Endothelial cell of umbilical vein (primary cell): ENCODE results near the gene NUAK1. TPM values are rescaled to one million over a fixed set of nuclear protein-coding genes. Genes with fewer than 3 reads are reported as not detected.

Experiments used
- BruUV-seq: library from RNA; stranded (reverse); fragments of 400-500 nt; replicated peaks from 2 replicates; lab custom pipeline; 2021; lab: Mats Ljungman, UMichigan
- CTCF ChIA-PET: fragments of 300-600, 350-600 bp; sonication (Branson Sonifier 250); formaldehyde crosslinking; loops from one replicate; lab custom pipeline; 2021; ENCODE audit warnings: antibody characterized with exemption, inconsistent platforms; lab: Charles Lee
- POLR2A ChIA-PET: fragments of 300-600, 350-600 bp; sonication (Branson Sonifier 250); formaldehyde crosslinking; loops from one replicate; lab custom pipeline; 2021; ENCODE audit warnings: antibody characterized with exemption, inconsistent platforms; lab: Charles Lee
- DNase-seq: peaks from one replicate; pipeline ENCODE4 v3.0.0-alpha.2; 2011; ENCODE audit warnings: low read depth, low spot score
- FAIRE-seq: peaks from 2 replicates; lab custom pipeline; 2011; peaks lifted over from hg19 to GRCh38; lab: Jason Lieb, UNC
- H2AFZ ChIP-seq: 2 replicates; pipeline ENCODE4 v1.6.0; 2012; ENCODE audit warnings: low read depth, low read length, control low read depth, inconsistent platforms
- H3K27ac ChIP-seq: 2 replicates; pipeline ENCODE4 v1.5.1; 2011; ENCODE audit warnings: low read depth, mild to moderate bottlenecking, control low read depth, low read length, moderate library complexity; ENCODE audit not compliant: insufficient read depth
- H3K27me3 ChIP-seq, 2 experiments: 2 replicates each; pipeline versions ENCODE4 v1.6.0 to v1.6.1; 2011; ENCODE audit warnings: low read length in 2 of 2, mixed read lengths in 1 of 2; ENCODE audit not compliant: control insufficient read depth in 2 of 2, insufficient read depth in 2 of 2
- H3K36me3 ChIP-seq, 2 experiments: 2 replicates in 1 of 2; 3 replicates in 1 of 2; pipeline ENCODE4 v1.5.1; 2011; ENCODE audit warnings: low read length in 2 of 2, mild to moderate bottlenecking in 1 of 2, moderate library complexity in 1 of 2; ENCODE audit not compliant: control insufficient read depth in 2 of 2, insufficient read depth in 2 of 2; ENCODE audit errors: extremely low read depth in 1 of 2
- H3K4me1 ChIP-seq: 3 replicates; pipeline ENCODE4 v1.5.1; 2011; ENCODE audit warnings: mild to moderate bottlenecking, low read length; ENCODE audit not compliant: control insufficient read depth, insufficient read depth; ENCODE audit errors: extremely low read depth
- H3K4me2 ChIP-seq: 2 replicates; pipeline ENCODE4 v1.6.1; 2011; ENCODE audit warnings: low read length, control low read depth, mixed read lengths; ENCODE audit not compliant: insufficient read depth
- H3K4me3 ChIP-seq, 3 experiments: fragments of 200-600 bp in 1 of 3; sonication (generic), shearing (Covaris generic) in 1 of 3; replicated peaks in 1 of 3; 2 replicates each; pipeline ENCODE4 v1.5.1; 2011 to 2016; ENCODE audit warnings: control low read depth in 3 of 3, low read length in 3 of 3, mild to moderate bottlenecking in 2 of 3, inconsistent platforms in 1 of 3, low read depth in 1 of 3, moderate library complexity in 1 of 3; ENCODE audit not compliant: insufficient read depth in 1 of 3
- H3K79me2 ChIP-seq: 2 replicates; pipeline ENCODE4 v1.6.0; 2012; ENCODE audit warnings: low read length, inconsistent platforms; ENCODE audit not compliant: control insufficient read depth, insufficient read depth
- H3K9ac ChIP-seq: replicated peaks from 2 replicates; pipeline ENCODE3; 2011; ENCODE audit warnings: low read length, control low read depth; ENCODE audit not compliant: insufficient read depth; ENCODE audit errors: extremely low read depth
- H3K9me1 ChIP-seq: replicated peaks from 3 replicates; pipeline ENCODE4 v1.6.0; 2011; ENCODE audit warnings: mild to moderate bottlenecking, low read length; ENCODE audit not compliant: control insufficient read depth, insufficient read depth; ENCODE audit errors: extremely low read depth
- H3K9me3 ChIP-seq: replicated peaks from 2 replicates; pipeline ENCODE4 v1.5.1; 2012; ENCODE audit warnings: low read length, inconsistent platforms; ENCODE audit not compliant: control insufficient read depth, insufficient read depth
- H4K20me1 ChIP-seq: replicated peaks from 2 replicates; pipeline ENCODE3; 2011; ENCODE audit warnings: mild to moderate bottlenecking, low read length; ENCODE audit not compliant: control insufficient read depth, insufficient read depth; ENCODE audit errors: extremely low read depth
- EZH2 ChIP-seq: IDR thresholded peaks from 2 replicates; pipeline ENCODE4 v1.6.1; 2012; ENCODE audit warnings: borderline replicate concordance, low read depth, mild to moderate bottlenecking, moderate library complexity, low read length, inconsistent platforms; ENCODE audit not compliant: severe bottlenecking
- FOS ChIP-seq: IDR thresholded peaks from 2 replicates; pipeline ENCODE4 v1.6.1; 2011; ENCODE audit warnings: mild to moderate bottlenecking, low read length, moderate library complexity, borderline replicate concordance; ENCODE audit not compliant: insufficient read depth
- GATA2 ChIP-seq: IDR thresholded peaks from 2 replicates; pipeline ENCODE4 v1.7.0; 2011; ENCODE audit warnings: low read depth, mild to moderate bottlenecking, moderate library complexity, mixed read lengths, low read length; ENCODE audit not compliant: insufficient read length, insufficient read depth
- JUN ChIP-seq: IDR thresholded peaks from 2 replicates; pipeline ENCODE4 v1.6.1; 2011; ENCODE audit warnings: borderline replicate concordance, low read depth; ENCODE audit not compliant: insufficient read length, insufficient read depth
- MYC ChIP-seq: IDR thresholded peaks from one replicate; pipeline ENCODE4 v1.6.1; 2011; ENCODE audit warnings: mild to moderate bottlenecking, low read depth, low read length
- POLR2A ChIP-seq: IDR thresholded peaks from 2 replicates; pipeline ENCODE4 v1.6.1; 2012; ENCODE audit warnings: low read depth, mild to moderate bottlenecking, control low read depth, low read length
- POLR2AphosphoS5 ChIP-seq: IDR thresholded peaks from 2 replicates; pipeline ENCODE4 v1.6.1; 2012; ENCODE audit warnings: low read depth, mild to moderate bottlenecking, control low read depth, low read length, moderate library complexity; ENCODE audit not compliant: insufficient read depth
- dilution Hi-C: fragments of 300-500 bp; cut with MboI; formaldehyde crosslinking; loops from one replicate; pipeline ENCODE4 v1.15.0; 2019; ENCODE audit warnings: low sequenced_read_pairs; ENCODE audit not compliant: extremely low pct_ligation_motif_present
- intact Hi-C: fragments of 100-400 bp; cut with micrococcal nuclease; formaldehyde crosslinking; loops from one replicate; pipeline ENCODE4 v1.10.0; 2022
- polyA plus RNA-seq, 4 experiments: library from polyadenylated mRNA; depleted of rRNA in 3 of 4; stranded (reverse) in 3 of 4; unstranded in 1 of 4; fragments of >200 nt; gene quantifications; 2 replicates each; pipeline versions ENCODE4 v1.2.1 to v1.2.3, GENCODE V29; 2011 to 2012; ENCODE audit warnings: missing spikeins in 1 of 4
- total RNA-seq: library from RNA; stranded (reverse); gene quantifications from 2 replicates; pipeline ENCODE4 v1.2.3, GENCODE V29; 2021
- TF ChIP-seq, protein P1 (sequence below): IDR thresholded peaks from 2 replicates; pipeline ENCODE4 v1.6.1; 2011; ENCODE audit not compliant: insufficient read depth, insufficient read length
- TF ChIP-seq, protein P2 (sequence below), 2 donors: IDR thresholded peaks; 1 replicate in 1 of 2; 2 replicates in 1 of 2; pipeline ENCODE4 v1.5.1; 2011; ENCODE audit warnings: low read length in 2 of 2, mild to moderate bottlenecking in 2 of 2, moderate library complexity in 2 of 2, control low read depth in 1 of 2, inconsistent platforms in 1 of 2, low read depth in 1 of 2; ENCODE audit not compliant: insufficient read depth in 1 of 2; ENCODE audit errors: extremely low read depth in 1 of 2

Gene NUAK1
- total and polyA plus RNA-seq, 2 donors (not counting 3 experiments of a cell fraction or from before 2014, with no cell fraction given) = 34.2 to 39.7 TPM

DNA sequence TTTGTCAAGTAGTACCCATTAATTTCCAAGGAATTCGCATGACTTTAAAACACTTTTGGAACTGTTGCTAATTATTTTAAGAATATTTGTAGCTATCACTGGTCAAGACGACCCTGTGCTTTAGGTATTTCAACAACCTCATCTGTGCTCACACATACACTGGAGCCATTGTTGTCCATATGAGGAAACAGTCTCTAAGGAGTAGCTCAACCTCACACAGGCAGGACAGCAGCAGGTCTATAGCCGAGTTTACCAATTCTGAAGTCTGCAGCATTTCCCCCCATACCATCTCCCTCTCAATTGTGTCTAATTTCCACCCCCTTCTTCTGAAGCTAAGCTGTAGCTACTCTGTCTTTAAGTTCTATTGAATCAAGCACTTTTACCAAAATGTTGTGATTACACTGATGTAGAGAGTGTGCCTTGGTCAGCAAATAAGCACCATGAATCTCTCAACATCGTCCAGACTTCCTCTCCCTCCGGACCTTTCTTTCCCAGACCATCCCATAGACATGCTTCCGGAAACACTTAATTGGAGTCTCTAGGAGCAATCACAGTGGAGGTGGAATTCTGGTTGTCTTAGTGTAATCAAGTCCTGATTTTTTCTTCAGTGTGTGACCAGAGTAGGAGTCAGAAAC lies 48.5 kb upstream of the NUAK1 start:
- no peak overlapping the region for H3K4me3 ChIP-seq
- FAIRE-seq (no peak), DNase-seq (no peak)
- dilution Hi-C loops = no loop called here
- no peak for TF ChIP-seq FOS
- no peak for TF ChIP-seq EZH2
- TF ChIP-seq POLR2AphosphoS5 = no peak
- TF ChIP-seq, protein P1, sequence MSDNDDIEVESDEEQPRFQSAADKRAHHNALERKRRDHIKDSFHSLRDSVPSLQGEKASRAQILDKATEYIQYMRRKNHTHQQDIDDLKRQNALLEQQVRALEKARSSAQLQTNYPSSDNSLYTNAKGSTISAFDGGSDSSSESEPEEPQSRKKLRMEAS = no peak
- TF ChIP-seq POLR2A = no peak
- no peak for TF ChIP-seq GATA2
- no peak for TF ChIP-seq JUN
- TF ChIP-seq MYC = no peak
- TF ChIP-seq, protein P2, sequence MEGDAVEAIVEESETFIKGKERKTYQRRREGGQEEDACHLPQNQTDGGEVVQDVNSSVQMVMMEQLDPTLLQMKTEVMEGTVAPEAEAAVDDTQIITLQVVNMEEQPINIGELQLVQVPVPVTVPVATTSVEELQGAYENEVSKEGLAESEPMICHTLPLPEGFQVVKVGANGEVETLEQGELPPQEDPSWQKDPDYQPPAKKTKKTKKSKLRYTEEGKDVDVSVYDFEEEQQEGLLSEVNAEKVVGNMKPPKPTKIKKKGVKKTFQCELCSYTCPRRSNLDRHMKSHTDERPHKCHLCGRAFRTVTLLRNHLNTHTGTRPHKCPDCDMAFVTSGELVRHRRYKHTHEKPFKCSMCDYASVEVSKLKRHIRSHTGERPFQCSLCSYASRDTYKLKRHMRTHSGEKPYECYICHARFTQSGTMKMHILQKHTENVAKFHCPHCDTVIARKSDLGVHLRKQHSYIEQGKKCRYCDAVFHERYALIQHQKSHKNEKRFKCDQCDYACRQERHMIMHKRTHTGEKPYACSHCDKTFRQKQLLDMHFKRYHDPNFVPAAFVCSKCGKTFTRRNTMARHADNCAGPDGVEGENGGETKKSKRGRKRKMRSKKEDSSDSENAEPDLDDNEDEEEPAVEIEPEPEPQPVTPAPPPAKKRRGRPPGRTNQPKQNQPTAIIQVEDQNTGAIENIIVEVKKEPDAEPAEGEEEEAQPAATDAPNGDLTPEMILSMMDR (IDR thresholded peaks at IDR 0.05; ENCODE audit: extremely low read depth in 1 of 2, insufficient read depth in 1 of 2, low read depth in 1 of 2, low read length in 2 of 2) = no peak
- no peaks in the 10 kb centered on the region for H3K4me1 ChIP-seq
- BruUV-seq = no TSS peak
- intact Hi-C loops = no loop called here
- H3K9me1 ChIP-seq = no peaks in the 10 kb centered on the region
- H3K27me3 ChIP-seq = peaks cover 17 to 22% of the 10 kb centered on the region in 2 experiments
- no peak overlapping the region for H3K4me2 ChIP-seq
- H4K20me1 ChIP-seq = no peaks in the 10 kb centered on the region
- no peak overlapping the region for H3K9ac ChIP-seq
- no peak overlapping the region for H2AFZ ChIP-seq
- H3K9me3 ChIP-seq = no peaks in the 10 kb centered on the region
- H3K79me2 ChIP-seq = no peaks in the 10 kb centered on the region
- H3K27ac ChIP-seq = no peak overlapping the region
- no peaks in the 10 kb centered on the region for H3K36me3 ChIP-seq
- ChIA-PET CTCF (interaction anchor here (0.7 to 1.4 kb wide), 4 partner anchors 9 to 766 kb away, joined by 3 read pairs; no protein-coding TSS in a partner anchor), POLR2A (no interaction called here)
